GM15510 (cell line): ENCODE data around the gene C1QTNF4.

Source experiments
- POLR2A ChIP-seq: IDR thresholded peaks from 3 replicates; pipeline ENCODE4 v1.6.1; 2011; ENCODE audit warnings: borderline replicate concordance; ENCODE audit not compliant: insufficient read length; ENCODE audit errors: extremely low read depth

C1QTNF4 gene

GRCh38 chr11:47583844-47584243 lies 10.4 kb downstream of the C1QTNF4 start:
- TF ChIP-seq POLR2A, result no peak

- TF ChIP-seq POLR2A, result peak; percentile 92
Measured at GRCh38 chr11:47578524-47579494, 15.4 kb downstream of the C1QTNF4 start, which contains the start of the genes KBTBD4 and NDUFS3. Gene KBTBD4 (minus strand): TSS chr11:47578970. CDS start chr11:47578951, 19 bp downstream. Gene NDUFS3 (plus strand): TSS chr11:47579074. CDS start chr11:47579092, 18 bp downstream.

GRCh38 chr11:47577460-47578041 lies 16.7 kb downstream of the C1QTNF4 start:
- no peak for TF ChIP-seq POLR2A

- no peak for TF ChIP-seq POLR2A
Measured at GRCh38 chr11:47573321-47573720, 20.9 kb downstream of the C1QTNF4 start.

- no peak for TF ChIP-seq POLR2A
Measured at GRCh38 chr11:47572715-47573255, 21.4 kb downstream of the C1QTNF4 start.

- no peak for TF ChIP-seq POLR2A
Measured at GRCh38 chr11:47571895-47572294, 22.3 kb downstream of the C1QTNF4 start.

- TF ChIP-seq POLR2A, result no peak
Measured at GRCh38 chr11:47571357-47571729, 22.9 kb downstream of the C1QTNF4 start.

- TF ChIP-seq POLR2A, result no peak
Measured at GRCh38 chr11:47570651-47571356, 23.4 kb downstream of the C1QTNF4 start.

GRCh38 chr11:47569646-47570045 lies 24.6 kb downstream of the C1QTNF4 start:
- TF ChIP-seq POLR2A, result no peak

GRCh38 chr11:47566149-47566698 lies 28.0 kb downstream of the C1QTNF4 start:
- no peak for TF ChIP-seq POLR2A

- TF ChIP-seq POLR2A, result peak; percentile 93
Measured at GRCh38 chr11:47565340-47566148, 28.7 kb downstream of the C1QTNF4 start, which contains the start of gene PTPMT1. Gene PTPMT1 (plus strand): TSS chr11:47565599. CDS start chr11:47565623, 24 bp downstream.

- TF ChIP-seq POLR2A, result no peak
Measured at GRCh38 chr11:47564933-47565339, 29.3 kb downstream of the C1QTNF4 start.

- TF ChIP-seq POLR2A, result no peak
Measured at GRCh38 chr11:47560426-47560825, 33.8 kb downstream of the C1QTNF4 start.
